ENCODE results near the gene ITPR2. TPM values are rescaled to one million over a fixed set of nuclear protein-coding genes. Genes with fewer than 3 reads are reported as not detected.

Gene ITPR2
- total RNA-seq, 2 experiments from 2014 or later: 31.7 to 36.3 TPM

GRCh38 chr12:26749781-26750180 lies 83.2 kb downstream of the ITPR2 start:
- peaks cover 11% of the 10 kb centered on the region for H3K9me3 Mint-ChIP-seq
- H3K27me3 Mint-ChIP-seq: no peaks in the 10 kb centered on the region
- H3K4me1 Mint-ChIP-seq: peaks cover 43% of the 10 kb centered on the region
- H3K27ac Mint-ChIP-seq: no peak overlapping the region
- H3K4me3 Mint-ChIP-seq: no peak overlapping the region
- CTCF ChIA-PET: no interaction called here
- POLR2A ChIA-PET: no interaction called here
- DNase-seq: no peak
- H3K36me3 Mint-ChIP-seq (ENCODE audit: low read depth): peaks cover 13% of the 10 kb centered on the region

GRCh38 chr12:26748741-26749431 lies 84.1 kb downstream of the ITPR2 start:
- Mint-ChIP-seq H3K36me3 (ENCODE audit: low read depth) (peaks cover 8% of the 10 kb centered on the region), H3K27ac (no peak overlapping the region), H3K27me3 (no peaks in the 10 kb centered on the region), H3K9me3 (peaks cover 6% of the 10 kb centered on the region), H3K4me1 (peaks cover 43% of the 10 kb centered on the region), H3K4me3 (no peak overlapping the region)
- ChIA-PET POLR2A (interaction anchor here (2.4 kb wide), 1 partner anchor 84 kb away, joined by 9 read pairs; the partner anchor contains the start of gene ITPR2), CTCF (no interaction called here)
- no peak for DNase-seq

GRCh38 chr12:26748412-26748740 lies 84.6 kb downstream of the ITPR2 start:
- H3K27me3 Mint-ChIP-seq: no peaks in the 10 kb centered on the region
- no peak overlapping the region for H3K27ac Mint-ChIP-seq
- POLR2A ChIA-PET: interaction anchor here (2.4 kb wide), 1 partner anchor 84 kb away, joined by 9 read pairs; the partner anchor contains the start of gene ITPR2
- CTCF ChIA-PET: no interaction called here
- H3K9me3 Mint-ChIP-seq: peaks cover 4% of the 10 kb centered on the region
- no peak overlapping the region for H3K4me3 Mint-ChIP-seq
- H3K36me3 Mint-ChIP-seq (ENCODE audit: low read depth): peaks cover 3% of the 10 kb centered on the region
- DNase-seq: no peak
- peaks cover 43% of the 10 kb centered on the region for H3K4me1 Mint-ChIP-seq

GRCh38 chr12:26746121-26746714 lies 86.8 kb downstream of the ITPR2 start:
- Mint-ChIP-seq H3K4me1 (peaks cover 45% of the 10 kb centered on the region), H3K36me3 (ENCODE audit: low read depth) (no peaks in the 10 kb centered on the region), H3K27me3 (no peaks in the 10 kb centered on the region), H3K27ac (no peak overlapping the region), H3K4me3 (no peak overlapping the region), H3K9me3 (no peaks in the 10 kb centered on the region)
- DNase-seq: no peak
- ChIA-PET CTCF (no interaction called here), POLR2A (interaction anchor here (0.9 kb wide), 1 partner anchor 87 kb away, joined by 3 read pairs; the partner anchor contains the start of gene ITPR2)

GRCh38 chr12:26744697-26745440 lies 88.1 kb downstream of the ITPR2 start:
- H3K36me3 Mint-ChIP-seq (ENCODE audit: low read depth): no peaks in the 10 kb centered on the region

GRCh38 chr12:26744042-26744626 lies 88.9 kb downstream of the ITPR2 start:
- H3K4me1 Mint-ChIP-seq: peaks cover 28% of the 10 kb centered on the region
- POLR2A ChIA-PET: no interaction called here

More at GRCh38 chr12:26744697-26745440, 88.1 kb downstream of the ITPR2 start:
- H3K4me1 Mint-ChIP-seq: peaks cover 35% of the 10 kb centered on the region
- H3K27ac Mint-ChIP-seq: no peak overlapping the region
- H3K27me3 Mint-ChIP-seq: no peaks in the 10 kb centered on the region
- POLR2A ChIA-PET: no interaction called here
- H3K4me3 Mint-ChIP-seq: no peak overlapping the region
- CTCF ChIA-PET: no interaction called here
- no peak for DNase-seq
- no peaks in the 10 kb centered on the region for H3K9me3 Mint-ChIP-seq

GRCh38 chr12:26741584-26742227 lies 91.3 kb downstream of the ITPR2 start:
- H3K36me3 Mint-ChIP-seq (ENCODE audit: low read depth): peaks cover 5% of the 10 kb centered on the region
- DNase-seq: no peak
- peaks cover 8% of the 10 kb centered on the region for H3K4me1 Mint-ChIP-seq
- peaks cover 7% of the 10 kb centered on the region for H3K9me3 Mint-ChIP-seq
- no peaks in the 10 kb centered on the region for H3K27me3 Mint-ChIP-seq
- POLR2A ChIA-PET: no interaction called here
- H3K27ac Mint-ChIP-seq: no peak overlapping the region
- CTCF ChIA-PET: interaction anchor here (1.0 kb wide), 1 partner anchor 40 kb away, joined by 3 read pairs; no protein-coding TSS in a partner anchor
- no peak overlapping the region for H3K4me3 Mint-ChIP-seq

More at GRCh38 chr12:26744042-26744626, 88.9 kb downstream of the ITPR2 start:
- CTCF ChIA-PET: no interaction called here
- no peaks in the 10 kb centered on the region for H3K36me3 Mint-ChIP-seq (ENCODE audit: low read depth)
- no peaks in the 10 kb centered on the region for H3K27me3 Mint-ChIP-seq
- DNase-seq: no peak
- no peak overlapping the region for H3K27ac Mint-ChIP-seq
- H3K4me3 Mint-ChIP-seq: no peak overlapping the region
- H3K9me3 Mint-ChIP-seq: peaks cover 3% of the 10 kb centered on the region

- peaks cover 1% of the 10 kb centered on the region for H3K4me1 Mint-ChIP-seq
- H3K27me3 Mint-ChIP-seq: no peaks in the 10 kb centered on the region
- POLR2A ChIA-PET: no interaction called here
- peaks cover 7% of the 10 kb centered on the region for H3K9me3 Mint-ChIP-seq
- H3K36me3 Mint-ChIP-seq (ENCODE audit: low read depth): peaks cover 5% of the 10 kb centered on the region
- H3K4me3 Mint-ChIP-seq: no peak overlapping the region
- H3K27ac Mint-ChIP-seq: no peak overlapping the region
- no peak for DNase-seq
- CTCF ChIA-PET: interaction anchor here (1.0 kb wide), 1 partner anchor 39 kb away, joined by 3 read pairs; no protein-coding TSS in a partner anchor
Measured at GRCh38 chr12:26740991-26741390, 92.0 kb downstream of the ITPR2 start.

- Mint-ChIP-seq H3K27me3 (no peaks in the 10 kb centered on the region), H3K36me3 (ENCODE audit: low read depth) (peaks cover 5% of the 10 kb centered on the region), H3K4me3 (no peak overlapping the region), H3K4me1 (peaks cover 1% of the 10 kb centered on the region), H3K27ac (no peak overlapping the region), H3K9me3 (peaks cover 7% of the 10 kb centered on the region)
- no peak for DNase-seq
- ChIA-PET POLR2A (no interaction called here), CTCF (no interaction called here)
Measured at GRCh38 chr12:26740348-26740747, 92.6 kb downstream of the ITPR2 start.

GRCh38 chr12:26737487-26738030 lies 95.4 kb downstream of the ITPR2 start:
- no peaks in the 10 kb centered on the region for H3K27me3 Mint-ChIP-seq
- peaks cover 7% of the 10 kb centered on the region for H3K9me3 Mint-ChIP-seq
- CTCF ChIA-PET: no interaction called here
- H3K4me1 Mint-ChIP-seq: peaks cover 3% of the 10 kb centered on the region
- POLR2A ChIA-PET: interaction anchor here (1.1 kb wide), 1 partner anchor 14 kb away, joined by 3 read pairs; no protein-coding TSS in a partner anchor
- DNase-seq: no peak
- H3K4me3 Mint-ChIP-seq: no peak overlapping the region
- no peak overlapping the region for H3K27ac Mint-ChIP-seq
- peaks cover 5% of the 10 kb centered on the region for H3K36me3 Mint-ChIP-seq (ENCODE audit: low read depth)

- no peaks in the 10 kb centered on the region for H3K27me3 Mint-ChIP-seq
- peaks cover 6% of the 10 kb centered on the region for H3K4me1 Mint-ChIP-seq
- no peak for DNase-seq
- H3K27ac Mint-ChIP-seq: no peak overlapping the region
- ChIA-PET CTCF (no interaction called here), POLR2A (interaction anchor here (1.1 kb wide), 1 partner anchor 13 kb away, joined by 3 read pairs; no protein-coding TSS in a partner anchor)
- H3K36me3 Mint-ChIP-seq (ENCODE audit: low read depth): peaks cover 5% of the 10 kb centered on the region
- H3K9me3 Mint-ChIP-seq: peaks cover 7% of the 10 kb centered on the region
- H3K4me3 Mint-ChIP-seq: no peak overlapping the region
Measured at GRCh38 chr12:26736563-26737486, 96.2 kb downstream of the ITPR2 start.

- Mint-ChIP-seq H3K4me1 (peaks cover 6% of the 10 kb centered on the region), H3K27me3 (no peaks in the 10 kb centered on the region), H3K27ac (no peak overlapping the region), H3K4me3 (no peak overlapping the region), H3K9me3 (peaks cover 7% of the 10 kb centered on the region), H3K36me3 (ENCODE audit: low read depth) (peaks cover 5% of the 10 kb centered on the region)
- CTCF ChIA-PET: no interaction called here
- POLR2A ChIA-PET: no interaction called here
- DNase-seq: no peak
Measured at GRCh38 chr12:26735249-26735639, 97.8 kb downstream of the ITPR2 start.

Measured in activated CD4-positive, alpha-beta memory T cell treated with anti-CD3 and anti-CD28 coated beads, Interleukin-2, amount 10 ng/mL, durations not matched to agents 7 days and 5 days (primary cell).